ENCODE measurements around the gene SCYGR3. TPM values are rescaled to one million over a fixed set of nuclear protein-coding genes. Genes with fewer than 3 reads are reported as not detected.

Gene SCYGR3
- total and polyA plus RNA-seq, 2 donors (not counting 1 experiment from before 2014, with no cell fraction given): not detected

DNA sequence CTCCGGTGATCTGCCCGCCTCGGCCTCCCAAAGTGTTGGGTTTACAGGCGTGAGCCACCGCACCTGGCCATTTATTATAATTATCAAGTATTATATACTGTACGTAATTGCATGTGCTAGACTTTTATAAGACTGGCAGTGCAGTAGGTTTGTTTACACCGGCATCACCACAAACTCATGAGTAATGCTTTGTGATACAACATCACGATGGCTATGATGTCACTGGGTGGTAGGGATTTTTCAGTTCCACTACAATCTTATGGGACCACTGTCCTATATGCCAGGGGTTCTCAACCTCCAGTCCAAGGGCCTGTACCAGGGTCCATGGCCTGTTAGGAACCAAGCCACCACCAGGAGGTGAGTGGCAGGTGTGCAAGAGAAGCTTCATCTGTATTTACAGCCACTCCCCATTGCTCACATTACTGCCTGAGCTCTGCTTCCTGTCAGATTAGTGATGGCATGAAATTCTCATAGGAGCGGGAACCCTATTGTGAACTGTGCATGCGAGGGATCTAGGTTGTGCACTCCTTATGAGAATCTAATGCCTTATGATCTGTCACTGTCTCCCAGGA is 12.0 kb upstream of the SCYGR3 start:
- intact Hi-C loops (cut with micrococcal nuclease): no loop called here
- DNase-seq: no peak
- no peaks in the 10 kb centered on the region for H3K9me3 Mint-ChIP-seq (ENCODE audit: insufficient read depth)
- TF ChIP-seq, protein P1, sequence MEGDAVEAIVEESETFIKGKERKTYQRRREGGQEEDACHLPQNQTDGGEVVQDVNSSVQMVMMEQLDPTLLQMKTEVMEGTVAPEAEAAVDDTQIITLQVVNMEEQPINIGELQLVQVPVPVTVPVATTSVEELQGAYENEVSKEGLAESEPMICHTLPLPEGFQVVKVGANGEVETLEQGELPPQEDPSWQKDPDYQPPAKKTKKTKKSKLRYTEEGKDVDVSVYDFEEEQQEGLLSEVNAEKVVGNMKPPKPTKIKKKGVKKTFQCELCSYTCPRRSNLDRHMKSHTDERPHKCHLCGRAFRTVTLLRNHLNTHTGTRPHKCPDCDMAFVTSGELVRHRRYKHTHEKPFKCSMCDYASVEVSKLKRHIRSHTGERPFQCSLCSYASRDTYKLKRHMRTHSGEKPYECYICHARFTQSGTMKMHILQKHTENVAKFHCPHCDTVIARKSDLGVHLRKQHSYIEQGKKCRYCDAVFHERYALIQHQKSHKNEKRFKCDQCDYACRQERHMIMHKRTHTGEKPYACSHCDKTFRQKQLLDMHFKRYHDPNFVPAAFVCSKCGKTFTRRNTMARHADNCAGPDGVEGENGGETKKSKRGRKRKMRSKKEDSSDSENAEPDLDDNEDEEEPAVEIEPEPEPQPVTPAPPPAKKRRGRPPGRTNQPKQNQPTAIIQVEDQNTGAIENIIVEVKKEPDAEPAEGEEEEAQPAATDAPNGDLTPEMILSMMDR (IDR thresholded peaks at IDR 0.05): no peak
- TF ChIP-seq EZH2 (IDR thresholded peaks at IDR 0.05; ENCODE audit: borderline replicate concordance, insufficient read depth, low read depth, low read length, poor library complexity, severe bottlenecking): no peak
- H3K27me3 Mint-ChIP-seq: peaks cover 16% of the 10 kb centered on the region
- no peak for ATAC-seq (ENCODE audit: low read depth)
- ChIA-PET CTCF (no interaction called here), POLR2A (no interaction called here)
- 100% methylated on average over 1 of the region's 10 CpGs for WGBS (ENCODE audit: insufficient coverage)
- no peaks in the 10 kb centered on the region for H3K36me3 ChIP-seq (replicated peaks in 1 of 2; ENCODE audit: control extremely low read depth in 1 of 2, control insufficient read depth in 1 of 2, extremely low read depth in 1 of 2, insufficient read depth in 2 of 2, low read length in 1 of 2)
- no peak overlapping the region for H3K27ac ChIP-seq (ENCODE audit: low read length in 2 of 2)
- H3K4me3 Mint-ChIP-seq: no peak overlapping the region
- no peaks in the 10 kb centered on the region for H3K4me1 Mint-ChIP-seq
- H3K27me3 ChIP-seq (replicated peaks in 1 of 4; ENCODE audit: control extremely low read depth in 1 of 4, control insufficient read depth in 3 of 4, insufficient read depth in 4 of 4, low read length in 3 of 4): peaks cover 0 to 6% (median 2%) of the 10 kb centered on the region in 4 experiments
- no peak overlapping the region for H3K9ac ChIP-seq (ENCODE audit: low read length)
- no peaks in the 10 kb centered on the region for H3K79me2 ChIP-seq (ENCODE audit: control insufficient read depth, insufficient read depth, low read length)
- peaks cover 0 to 10% (median 2%) of the 10 kb centered on the region in 3 donors for H3K9me3 ChIP-seq (ENCODE audit: control extremely low read depth in 1 of 3, control insufficient read depth in 2 of 3, insufficient read depth in 1 of 3, low read length in 2 of 3)
- H4K20me1 ChIP-seq (ENCODE audit: control insufficient read depth, insufficient read depth, low read length, poor library complexity, severe bottlenecking): no peaks in the 10 kb centered on the region
- H2AFZ ChIP-seq (ENCODE audit: insufficient read depth, low read depth, low read length, poor library complexity, severe bottlenecking): no peak overlapping the region
- no peak overlapping the region for H3K4me2 ChIP-seq (replicated peaks; ENCODE audit: low read depth, low read length, poor library complexity, severe bottlenecking)
- H3K4me3 ChIP-seq (ENCODE audit: control extremely low read depth in 1 of 5, extremely low read depth in 1 of 5, insufficient read depth in 1 of 5, low read depth in 2 of 5, low read length in 4 of 5): no peak overlapping the region
- H3K4me1 ChIP-seq (ENCODE audit: control insufficient read depth in 2 of 2, insufficient read depth in 2 of 2, low read length in 2 of 2): no peaks in the 10 kb centered on the region
- H3K27ac Mint-ChIP-seq: no peak overlapping the region

- no peaks in the 10 kb centered on the region for H3K4me1 Mint-ChIP-seq
- DNase-seq: no peak
- no peak overlapping the region for H3K4me2 ChIP-seq (replicated peaks; ENCODE audit: low read depth, low read length, poor library complexity, severe bottlenecking)
- peaks cover 11% of the 10 kb centered on the region for H3K27me3 Mint-ChIP-seq
- H3K4me3 Mint-ChIP-seq: no peak overlapping the region
- H2AFZ ChIP-seq (ENCODE audit: insufficient read depth, low read depth, low read length, poor library complexity, severe bottlenecking): no peak overlapping the region
- no CpG with 5 or more reads among the region's 2 CpGs for WGBS (ENCODE audit: insufficient coverage)
- H3K9ac ChIP-seq (ENCODE audit: low read length): no peak overlapping the region
- H3K79me2 ChIP-seq (ENCODE audit: control insufficient read depth, insufficient read depth, low read length): no peaks in the 10 kb centered on the region
- TF ChIP-seq, protein P1 (IDR thresholded peaks at IDR 0.05): no peak
- TF ChIP-seq EZH2 (IDR thresholded peaks at IDR 0.05; ENCODE audit: borderline replicate concordance, insufficient read depth, low read depth, low read length, poor library complexity, severe bottlenecking): no peak
- H3K9me3 ChIP-seq (ENCODE audit: control extremely low read depth in 1 of 3, control insufficient read depth in 2 of 3, insufficient read depth in 1 of 3, low read length in 2 of 3): peaks cover 0 to 12% (median 2%) of the 10 kb centered on the region in 3 donors
- no peak overlapping the region for H3K4me3 ChIP-seq (ENCODE audit: control extremely low read depth in 1 of 5, extremely low read depth in 1 of 5, insufficient read depth in 1 of 5, low read depth in 2 of 5, low read length in 4 of 5)
- intact Hi-C loops (cut with micrococcal nuclease): no loop called here
- no peaks in the 10 kb centered on the region for H3K4me1 ChIP-seq (ENCODE audit: control insufficient read depth in 2 of 2, insufficient read depth in 2 of 2, low read length in 2 of 2)
- H4K20me1 ChIP-seq (ENCODE audit: control insufficient read depth, insufficient read depth, low read length, poor library complexity, severe bottlenecking): no peaks in the 10 kb centered on the region
- peaks cover 0 to 3% (median under 1%) of the 10 kb centered on the region in 4 experiments for H3K27me3 ChIP-seq (replicated peaks in 1 of 4; ENCODE audit: control extremely low read depth in 1 of 4, control insufficient read depth in 3 of 4, insufficient read depth in 4 of 4, low read length in 3 of 4)
- no peaks in the 10 kb centered on the region for H3K36me3 ChIP-seq (replicated peaks in 1 of 2; ENCODE audit: control extremely low read depth in 1 of 2, control insufficient read depth in 1 of 2, extremely low read depth in 1 of 2, insufficient read depth in 2 of 2, low read length in 1 of 2)
- POLR2A ChIA-PET: no interaction called here
- H3K27ac ChIP-seq (ENCODE audit: low read length in 2 of 2): no peak overlapping the region
- CTCF ChIA-PET: no interaction called here
- no peak for ATAC-seq (ENCODE audit: low read depth)
- no peak overlapping the region for H3K27ac Mint-ChIP-seq
- H3K9me3 Mint-ChIP-seq (ENCODE audit: insufficient read depth): no peaks in the 10 kb centered on the region
These were observed 10.8 kb upstream of the SCYGR3 start for GRCh38 chr2:227625420-227625819.

All from B cell (primary cell).